Skin epidermis (tissue), 12 donors: ENCODE measurements around the gene ICOS.
A peak's percentile ranks its signal among the peaks of the same experiment; 100 is the strongest.

Experiments
- H3K27ac ChIP-seq, 21 experiments: fragments of 200-600 bp; sonication (generic) in 11 of 21; one replicate each; pipeline ENCODE4 v1.5.0; 2020; ENCODE audit warnings: mild to moderate bottlenecking in 3 of 21, inconsistent platforms in 2 of 21, moderate library complexity in 2 of 21
- H3K4me3 ChIP-seq, 7 experiments: fragments of 200-600 bp; sonication (generic) in 2 of 7; one replicate each; pipeline ENCODE4 v1.5.0; 2020; ENCODE audit warnings: inconsistent platforms in 2 of 7, mild to moderate bottlenecking in 2 of 7, moderate library complexity in 1 of 7

Gene ICOS

DNA sequence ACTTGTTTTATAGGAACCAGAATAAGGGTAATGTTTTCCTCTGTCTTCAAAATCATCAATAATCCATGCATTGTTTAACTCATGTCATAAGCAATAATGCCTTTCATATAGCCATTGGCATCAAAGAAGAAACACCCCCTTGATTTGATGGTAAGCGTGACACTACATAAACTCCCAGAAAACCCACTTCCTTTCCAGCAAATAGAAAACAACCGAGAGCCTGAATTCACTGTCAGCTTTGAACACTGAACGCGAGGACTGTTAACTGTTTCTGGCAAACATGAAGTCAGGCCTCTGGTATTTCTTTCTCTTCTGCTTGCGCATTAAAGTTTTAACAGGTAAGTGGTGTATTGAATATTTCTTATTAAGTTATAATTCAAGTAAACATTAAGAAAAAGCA, at the start of gene ICOS:
ICOS (plus strand) TSS at position 229 of the 400 bp plus-strand sequence; CDS start at position 281, 52 bp downstream.
- peak within 1 kb of the TSS in 9 of 21 experiments; percentile 29 to 79 (median 51) for H3K27ac ChIP-seq
- H3K4me3 ChIP-seq = peak within 1 kb of the TSS; percentile 6 to 30 (median 9)

DNA sequence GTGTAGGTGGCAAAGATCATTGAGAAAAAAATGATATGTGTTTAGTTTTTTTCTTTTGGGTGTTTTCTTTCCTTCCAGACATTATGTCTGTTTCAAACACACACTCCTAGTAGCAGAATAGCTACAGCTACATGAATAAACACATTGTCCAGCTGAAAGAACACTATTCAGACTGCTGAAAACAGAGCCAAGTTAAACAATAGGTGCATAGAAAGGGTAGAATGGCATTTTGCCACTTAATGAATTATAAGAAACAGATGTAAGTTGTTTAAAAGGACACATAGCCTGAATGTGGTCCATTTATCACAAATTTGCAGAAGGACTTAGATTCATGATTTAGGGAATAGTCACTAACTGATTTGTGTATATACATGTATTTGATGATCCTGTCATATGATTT, 48.9 kb upstream of the ICOS start:
- peak overlapping the region in 1 of 21 experiments; percentile 37 for H3K27ac ChIP-seq
- no peak overlapping the region for H3K4me3 ChIP-seq

- Histone ChIP-seq H3K27ac (peak overlapping the region in 1 of 21 experiments; percentile 19), H3K4me3 (no peak overlapping the region)
Observed at GRCh38 chr2:203889542-203889941, 47.0 kb upstream of the ICOS start.

DNA sequence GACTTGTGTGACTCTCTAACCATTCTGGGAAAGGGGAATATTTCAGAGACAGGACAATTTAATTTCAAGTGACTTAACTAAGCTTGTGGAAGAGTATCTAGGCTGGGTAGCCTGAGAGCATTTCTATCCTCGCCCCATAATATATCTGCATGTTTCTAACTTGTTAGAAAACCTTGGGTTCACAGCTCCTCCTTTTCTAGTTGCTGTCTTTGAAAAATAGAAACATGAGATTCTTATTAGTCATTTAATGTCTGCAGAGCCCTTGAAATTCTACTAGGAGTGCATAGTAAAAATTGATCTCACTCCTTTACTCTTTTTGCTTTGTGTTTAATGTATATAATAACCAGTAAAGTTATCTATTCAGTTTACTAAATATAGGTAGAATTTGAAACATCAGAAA, 46.6 kb upstream of the ICOS start:
- no peak overlapping the region for H3K4me3 ChIP-seq
- peak overlapping the region in 1 of 21 experiments; percentile 19 for H3K27ac ChIP-seq

- Histone ChIP-seq H3K4me3 (no peak overlapping the region), H3K27ac (peak overlapping the region in 1 of 21 experiments; percentile 56)
Observed at GRCh38 chr2:203890733-203891132, 45.8 kb upstream of the ICOS start.

DNA sequence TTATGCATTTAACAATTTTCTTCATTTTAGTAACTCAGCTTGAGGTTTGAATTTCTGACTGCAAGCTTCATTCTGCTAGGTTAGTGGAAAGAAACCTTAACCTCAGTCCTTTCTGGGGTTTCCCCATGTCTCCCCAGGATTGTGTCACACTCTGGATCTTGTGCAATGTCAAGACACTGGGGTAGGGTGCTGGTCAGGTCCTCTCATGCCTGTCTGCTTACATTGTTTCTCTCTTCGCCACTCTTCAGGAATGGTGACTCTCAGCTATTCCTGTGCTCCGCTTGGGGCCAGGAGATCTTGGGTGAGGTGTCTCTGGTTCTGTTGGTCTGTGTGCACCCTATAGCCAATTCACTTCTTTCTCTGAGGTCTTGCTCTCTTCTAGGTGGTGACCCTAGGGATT, 45.1 kb upstream of the ICOS start:
- peak overlapping the region in 1 of 21 experiments; percentile 56 for H3K27ac ChIP-seq
- no peak overlapping the region for H3K4me3 ChIP-seq

- Histone ChIP-seq H3K4me3 (no peak overlapping the region), H3K27ac (no peak overlapping the region)
Observed at GRCh38 chr2:203892207-203892606, 44.4 kb upstream of the ICOS start.

DNA sequence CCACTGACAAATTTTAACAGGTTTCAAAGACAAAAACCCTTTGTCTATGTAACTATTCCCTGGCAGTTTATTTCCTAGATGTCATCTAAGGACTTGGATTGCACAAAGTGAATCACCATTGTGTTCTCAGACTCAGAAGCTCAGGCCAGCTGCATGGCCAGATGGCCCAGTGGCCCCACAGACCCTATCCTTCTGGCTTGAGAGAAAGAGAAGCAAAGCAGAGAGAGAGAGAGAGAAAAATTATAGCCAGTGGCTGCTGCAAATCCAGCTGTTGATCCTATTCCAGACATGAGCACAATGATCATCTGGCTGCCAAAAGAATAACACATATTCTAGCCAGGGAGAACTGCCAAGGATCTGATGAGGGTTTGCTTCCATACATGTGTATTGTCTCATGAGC, 43.2 kb upstream of the ICOS start:
- no peak overlapping the region for H3K4me3 ChIP-seq
- H3K27ac ChIP-seq = peak overlapping the region in 1 of 21 experiments; percentile 26

DNA sequence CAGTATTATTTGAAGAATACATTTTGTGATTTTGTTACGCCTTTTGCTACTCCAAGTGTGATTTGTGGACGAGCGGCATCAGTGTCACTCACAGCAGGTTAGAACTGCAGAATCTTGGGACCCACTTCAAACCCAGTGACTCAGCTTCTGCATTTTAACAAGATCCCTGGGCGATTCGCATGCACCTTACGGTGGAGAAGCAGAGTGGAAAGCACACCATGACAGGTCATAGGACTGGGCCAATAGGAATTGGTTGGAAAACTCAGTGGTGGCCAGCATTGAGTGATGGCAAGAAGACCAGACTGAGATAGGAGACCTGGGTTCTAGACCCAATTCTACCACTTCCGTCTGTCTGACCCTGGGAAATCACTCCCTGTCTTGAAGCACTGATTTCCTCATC, 42.7 kb upstream of the ICOS start:
- H3K27ac ChIP-seq = peak overlapping the region in 1 of 21 experiments; percentile 26
- no peak overlapping the region for H3K4me3 ChIP-seq

- no peak overlapping the region for H3K4me3 ChIP-seq
- H3K27ac ChIP-seq = peak overlapping the region in 1 of 21 experiments; percentile 26
Observed at GRCh38 chr2:203894262-203894661, 42.3 kb upstream of the ICOS start.

DNA sequence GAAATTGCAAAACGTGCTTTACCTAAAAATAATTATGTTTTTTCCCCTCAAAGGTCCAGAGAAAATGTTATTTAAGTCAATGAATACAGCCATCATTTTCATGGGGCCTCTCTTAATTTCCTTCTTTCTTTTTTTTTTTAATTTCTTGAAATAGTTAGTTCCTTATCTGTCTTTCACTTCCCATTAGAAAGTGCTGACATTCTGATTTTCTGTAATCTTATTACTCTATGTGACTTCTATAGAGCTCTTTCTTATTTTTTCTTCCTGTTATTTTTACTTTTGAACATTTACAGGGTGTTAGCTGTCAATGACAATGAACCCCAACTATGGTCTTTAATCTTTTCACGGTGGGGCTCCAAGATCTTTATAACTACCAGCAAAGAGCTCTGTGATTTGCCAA, 39.0 kb upstream of the ICOS start:
- peak overlapping the region in 8 of 21 experiments; percentile 3 to 75 (median 32) for H3K27ac ChIP-seq
- H3K4me3 ChIP-seq = no peak overlapping the region

DNA sequence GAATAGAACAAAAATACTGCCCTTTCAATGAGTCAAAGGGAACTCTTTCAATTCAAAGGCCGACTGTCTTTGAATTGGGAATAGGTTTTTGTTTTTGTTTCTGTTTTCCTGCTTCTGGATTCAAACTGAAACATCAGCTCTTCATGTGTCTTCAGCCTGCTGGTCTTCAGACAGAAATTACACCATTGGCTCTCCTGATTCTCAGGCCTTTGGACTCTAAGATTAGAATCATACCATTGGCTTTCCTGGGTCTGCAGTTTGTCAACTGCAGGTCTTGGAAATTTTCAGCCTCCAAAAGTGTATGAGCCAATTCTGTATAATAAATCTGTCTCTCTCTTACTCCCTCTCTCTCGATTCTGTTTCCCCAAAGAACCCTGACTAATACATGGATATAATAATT, 37.9 kb upstream of the ICOS start:
- no peak overlapping the region for H3K4me3 ChIP-seq
- peak overlapping the region in 4 of 21 experiments; percentile 34 to 75 (median 55) for H3K27ac ChIP-seq

DNA sequence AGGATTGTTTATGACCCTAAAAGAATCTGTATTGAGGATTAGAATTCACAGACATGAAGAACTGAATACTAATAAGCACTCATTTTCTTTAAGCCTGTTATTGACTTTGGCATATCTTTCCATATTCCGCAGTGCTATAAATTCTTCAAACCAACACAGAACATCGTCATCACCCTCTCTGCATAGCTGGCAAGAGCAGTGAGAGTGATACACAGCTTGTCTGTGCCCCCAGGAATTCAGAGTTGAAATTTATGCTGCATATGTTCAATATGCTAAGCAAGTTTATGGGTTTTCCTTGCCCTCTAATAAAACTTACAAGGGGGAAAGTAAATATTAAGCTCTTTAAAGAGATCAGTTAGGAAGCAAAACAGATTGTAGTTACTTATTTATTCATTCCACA, 36.3 kb upstream of the ICOS start:
- Histone ChIP-seq H3K4me3 (no peak overlapping the region), H3K27ac (no peak overlapping the region)

DNA sequence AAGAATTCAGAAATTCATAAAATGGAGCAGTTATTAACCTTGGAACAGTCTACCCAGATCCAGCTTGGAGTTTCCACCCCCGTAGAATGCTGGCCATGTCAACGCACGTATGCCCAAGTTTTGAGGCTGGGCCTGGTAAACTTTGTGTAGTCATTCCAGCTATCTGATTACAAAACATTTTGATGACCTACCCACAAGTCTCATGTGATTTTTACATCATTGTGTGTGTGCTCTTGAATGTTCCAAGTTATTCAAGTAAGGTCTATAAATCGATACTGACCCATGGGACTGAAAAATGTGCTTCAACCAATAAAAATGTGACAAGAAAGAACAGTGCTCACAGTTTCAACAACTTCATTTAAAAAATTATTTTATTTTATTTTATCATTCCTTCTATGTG, 32.5 kb upstream of the ICOS start:
- no peak overlapping the region for H3K4me3 ChIP-seq
- no peak overlapping the region for H3K27ac ChIP-seq

DNA sequence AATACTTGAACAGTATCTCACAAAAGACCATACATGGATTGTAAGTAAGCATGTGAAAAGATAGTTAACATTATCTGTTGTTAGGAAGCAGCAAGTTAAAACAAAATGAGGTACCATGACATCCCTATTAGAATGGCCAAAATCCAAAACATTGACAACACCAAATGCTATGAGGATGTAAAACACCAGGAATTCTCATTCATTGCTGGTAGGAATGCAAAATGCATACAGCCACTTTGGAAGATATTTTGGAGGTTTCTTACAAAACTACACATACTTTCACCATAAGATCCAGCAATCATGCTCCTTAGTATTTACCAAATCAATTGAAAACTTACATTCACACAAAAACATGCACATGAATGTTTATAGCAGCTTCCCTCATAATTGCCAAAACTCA, 30.9 kb upstream of the ICOS start:
- no peak overlapping the region for H3K27ac ChIP-seq
- H3K4me3 ChIP-seq = no peak overlapping the region

- peak overlapping the region in 6 of 21 experiments; percentile 10 to 78 (median 50) for H3K27ac ChIP-seq
- no peak overlapping the region for H3K4me3 ChIP-seq
Observed at GRCh38 chr2:203908066-203908796, 28.3 kb upstream of the ICOS start.

DNA sequence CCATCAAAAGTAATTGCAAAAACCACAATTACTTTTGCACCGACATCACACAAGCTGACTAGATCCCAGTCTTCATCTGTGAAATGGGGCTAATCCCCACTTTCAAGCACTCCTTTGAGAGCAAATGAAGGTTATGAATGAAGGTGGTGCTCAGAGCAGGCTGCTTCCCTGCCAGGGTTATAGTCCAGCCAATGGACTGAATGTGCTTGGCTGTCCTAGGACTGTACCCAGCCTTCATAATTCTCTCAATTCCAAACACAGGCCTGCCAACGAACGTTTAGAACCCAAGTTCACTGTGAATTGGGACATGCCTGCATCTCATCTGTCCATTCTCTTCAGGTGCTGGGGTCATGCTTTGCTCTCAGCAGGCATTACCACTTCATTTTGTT, 27.8 kb upstream of the ICOS start:
- Histone ChIP-seq H3K4me3 (peak overlapping the region in 1 of 7 experiments; percentile 1), H3K27ac (peak overlapping the region in 10 of 21 experiments; percentile 10 to 78 (median 44))

- H3K27ac ChIP-seq = peak overlapping the region in 9 of 21 experiments; percentile 10 to 78 (median 48)
Observed at GRCh38 chr2:203909261-203909967, 27.1 kb upstream of the ICOS start.

DNA sequence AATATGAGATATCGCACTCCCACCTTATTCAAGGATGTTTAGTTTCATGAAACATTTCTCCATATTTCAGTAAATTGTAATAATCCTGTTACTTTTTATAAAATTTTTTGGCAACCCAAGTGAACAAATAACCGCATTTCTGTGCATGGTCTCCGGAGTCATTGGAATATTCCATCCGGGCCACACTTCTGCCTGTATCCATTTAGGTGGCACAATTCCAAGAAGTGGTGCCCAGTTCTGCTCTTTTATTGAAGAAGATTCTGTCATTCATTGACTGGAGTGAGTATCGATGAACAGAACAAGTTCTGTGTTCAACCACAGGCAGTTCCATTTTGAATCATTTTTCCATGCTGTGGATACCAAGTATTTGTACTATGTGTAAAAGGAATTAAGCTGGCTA, 26.6 kb upstream of the ICOS start:
- Histone ChIP-seq H3K4me3 (no peak overlapping the region), H3K27ac (peak overlapping the region in 5 of 21 experiments; percentile 27 to 78 (median 56))

More at GRCh38 chr2:203909261-203909967, 27.1 kb upstream of the ICOS start:
- H3K4me3 ChIP-seq = peak overlapping the region in 2 of 7 experiments; percentile 1 to 10

DNA sequence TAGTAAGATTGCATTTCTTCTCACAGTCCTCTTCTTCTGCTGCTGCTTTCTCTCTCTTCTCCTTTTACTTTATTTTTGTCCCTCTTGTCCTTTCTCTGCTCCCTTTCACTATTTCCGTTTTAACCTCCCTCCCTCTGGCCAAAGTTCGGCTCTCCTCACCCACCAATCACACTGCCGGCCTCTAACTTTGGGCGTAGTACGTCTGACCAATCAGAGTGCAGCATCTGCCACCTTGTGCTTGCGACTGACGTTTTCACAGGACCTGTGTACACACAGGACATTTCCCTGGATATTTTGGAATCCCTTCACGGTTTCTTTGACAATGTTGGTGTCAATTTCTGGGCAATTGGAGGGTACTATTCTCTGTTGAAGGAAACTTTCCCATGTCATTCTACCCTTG, 22.6 kb upstream of the ICOS start:
- no peak overlapping the region for H3K4me3 ChIP-seq

More for the DNA sequence above, 22.6 kb upstream of the ICOS start:
- H3K27ac ChIP-seq = peak overlapping the region in 1 of 21 experiments; percentile 48
